NCI-H446 (cell line): ENCODE results near the gene KCNA10.

Source experiments
- DNase-seq, 2 experiments: peaks; one replicate each; lab custom pipeline; 2025; lab: John Stamatoyannopoulos, UW

Gene KCNA10

GRCh38 chr1:110519125-110519810, at the start of gene KCNA10:
TSS of gene KCNA10 (minus strand) at chr1:110519175. CDS start at chr1:110518787, 388 bp downstream.
- no peak for DNase-seq

- no peak for DNase-seq
Observed at GRCh38 chr1:110566836-110567235, 47.9 kb upstream of the KCNA10 start.

GRCh38 chr1:110565565-110565964, 46.6 kb upstream of the KCNA10 start:
- DNase-seq: no peak

GRCh38 chr1:110563089-110563488, 44.1 kb upstream of the KCNA10 start:
- no peak for DNase-seq

- DNase-seq: no peak
Observed at GRCh38 chr1:110561596-110561995, 42.6 kb upstream of the KCNA10 start.

- DNase-seq: no peak
Observed at GRCh38 chr1:110559157-110559556, 40.2 kb upstream of the KCNA10 start.

- no peak for DNase-seq
Observed at GRCh38 chr1:110557481-110557880, 38.5 kb upstream of the KCNA10 start.

- DNase-seq: peak in 1 of 2 experiments; percentile 48
Observed at GRCh38 chr1:110556471-110556807, 37.5 kb upstream of the KCNA10 start.

GRCh38 chr1:110555807-110556470, 37.0 kb upstream of the KCNA10 start:
- peak; percentile 18 to 75 for DNase-seq

GRCh38 chr1:110554871-110555801, 36.2 kb upstream of the KCNA10 start:
- DNase-seq: no peak

- no peak for DNase-seq
Observed at GRCh38 chr1:110551278-110551809, 32.4 kb upstream of the KCNA10 start.

- DNase-seq: no peak
Observed at GRCh38 chr1:110549831-110550230, 30.9 kb upstream of the KCNA10 start.

- DNase-seq: peak in 1 of 2 experiments; percentile 58
Observed at GRCh38 chr1:110548381-110548780, 29.4 kb upstream of the KCNA10 start.

- no peak for DNase-seq
Observed at GRCh38 chr1:110547017-110547416, 28.0 kb upstream of the KCNA10 start.

- DNase-seq: peak in 1 of 2 experiments; percentile 16
Observed at GRCh38 chr1:110545492-110545891, 26.5 kb upstream of the KCNA10 start.

- no peak for DNase-seq
Observed at GRCh38 chr1:110544753-110545152, 25.8 kb upstream of the KCNA10 start.

GRCh38 chr1:110542725-110543124, 23.8 kb upstream of the KCNA10 start:
- no peak for DNase-seq

GRCh38 chr1:110541906-110542395, 23.0 kb upstream of the KCNA10 start:
- peak; percentile 97 to 98 for DNase-seq

- DNase-seq: peak; percentile 72 to 87
Observed at GRCh38 chr1:110540891-110541685, 22.1 kb upstream of the KCNA10 start.

GRCh38 chr1:110538921-110539320, 19.9 kb upstream of the KCNA10 start:
- peak; percentile 98 to 99 for DNase-seq

- peak; percentile 95 to 98 for DNase-seq
Observed at GRCh38 chr1:110538075-110538474, 19.1 kb upstream of the KCNA10 start.
